Peyer's patch (tissue), 4 donors: ENCODE results near the gene GAS6.

Source experiments
- CTCF ChIP-seq, 6 experiments: fragments of 450-650 bp in 4 of 6; fragments of 200-600 bp in 2 of 6; sonication (generic) in 1 of 6; IDR thresholded peaks; one replicate each; pipeline ENCODE4 v1.5.1; 2017 to 2019; ENCODE audit warnings: antibody characterized with exemption in 6 of 6, mild to moderate bottlenecking in 3 of 6, moderate library complexity in 1 of 6
- POLR2A ChIP-seq, 2 donors: fragments of 450-650 bp; IDR thresholded peaks; one replicate each; pipeline ENCODE4 v1.5.1; 2017; ENCODE audit warnings: antibody characterized with exemption in 2 of 2, mild to moderate bottlenecking in 2 of 2, moderate library complexity in 2 of 2

- no peak for TF ChIP-seq CTCF (IDR thresholded peaks at IDR 0.05)
- TF ChIP-seq POLR2A (IDR thresholded peaks at IDR 0.05), result no peak
These were observed 65.6 kb downstream of the GAS6 start for GRCh38 chr13:113798200-113798811.
